Measurements from ENCODE around the gene DROSHA.

GRCh38 chr5:31355337-31355736 lies 176.6 kb downstream of the DROSHA start:
- TF ChIP-seq CTCF (conservative IDR thresholded peaks at IDR 0.05) = no peak
- TF ChIP-seq ZFX (IDR thresholded peaks at IDR 0.05) = no peak

Measured in C4-2B (cell line).